Tibial artery (tissue), 4 donors: Measurements from ENCODE around the gene CFAP92.

Experiments
- DNase-seq, 2 donors: peaks; one replicate each; pipeline ENCODE4 v3.0.0-alpha.2; 2019
- H3K27ac ChIP-seq, 2 donors: fragments of 200-600 bp; sonication (generic) in 1 of 2; 1 replicate in 1 of 2; 2 replicates in 1 of 2; pipeline ENCODE4 v1.5.1; 2018 to 2019; ENCODE audit warnings: mild to moderate bottlenecking in 1 of 2
- H3K27me3 ChIP-seq, 2 donors: fragments of 200-600 bp; sonication (generic) in 1 of 2; one replicate each; pipeline versions ENCODE4 v1.5.1 to v1.6.0; 2016 to 2019
- H3K36me3 ChIP-seq, 3 donors: fragments of 200-600 bp; sonication (generic) in 2 of 3; one replicate each; pipeline ENCODE4 v1.5.1; 2016 to 2019; ENCODE audit warnings: mild to moderate bottlenecking in 2 of 3
- H3K4me1 ChIP-seq, 4 donors: fragments of 200-600 bp; sonication (generic) in 2 of 4; 1 replicate in 3 of 4; 2 replicates in 1 of 4; pipeline ENCODE4 v1.5.1; 2016 to 2019
- H3K4me3 ChIP-seq, 2 donors: fragments of 200-600 bp; sonication (generic) in 1 of 2; 1 replicate in 1 of 2; 2 replicates in 1 of 2; pipeline ENCODE4 v1.5.1; 2018 to 2019; ENCODE audit warnings: mild to moderate bottlenecking in 2 of 2
- H3K9me3 ChIP-seq, 3 donors: fragments of 200-600 bp; sonication (generic) in 1 of 3; one replicate each; pipeline ENCODE4 v1.5.1; 2016 to 2019
- CTCF ChIP-seq, 2 experiments: fragments of 200-600 bp in 1 of 2; fragments of 450-650 bp in 1 of 2; IDR thresholded peaks; one replicate each; pipeline ENCODE4 v1.5.1; 2017 to 2019; ENCODE audit warnings: antibody characterized with exemption in 2 of 2, mild to moderate bottlenecking in 1 of 2, moderate library complexity in 1 of 2
- intact Hi-C: fragments of 100-400 bp; cut with DNase I; formaldehyde crosslinking; loops from one replicate; pipeline ENCODE4 v1.15.0; 2023; ENCODE audit warnings: low total_unique reads

CFAP92 gene

GRCh38 chr3:128994173-128994512 lies 267 bp upstream of the CFAP92 start:
- H3K36me3 ChIP-seq, result no peaks in the 10 kb centered on the region
- H3K27me3 ChIP-seq, result no peaks in the 10 kb centered on the region
- no peaks in the 10 kb centered on the region for H3K9me3 ChIP-seq
- H3K27ac ChIP-seq, result no peak overlapping the region
- H3K4me3 ChIP-seq, result peak overlapping the region; percentile 38 to 50
- no peak for TF ChIP-seq CTCF (IDR thresholded peaks at IDR 0.05)
- DNase-seq, result no peak
- peaks cover 0 to 16% (median 14%) of the 10 kb centered on the region in 4 donors for H3K4me1 ChIP-seq
- intact Hi-C loops, result no loop called here

GRCh38 chr3:128992926-128993460 lies 883 bp downstream of the CFAP92 start:
- TF ChIP-seq CTCF (IDR thresholded peaks at IDR 0.05), result no peak
- H3K36me3 ChIP-seq, result no peaks in the 10 kb centered on the region
- no peaks in the 10 kb centered on the region for H3K27me3 ChIP-seq
- peaks cover 0 to 16% (median 14%) of the 10 kb centered on the region in 4 donors for H3K4me1 ChIP-seq
- no peak overlapping the region for H3K27ac ChIP-seq
- H3K9me3 ChIP-seq, result no peaks in the 10 kb centered on the region
- intact Hi-C loops, result no loop called here
- DNase-seq, result no peak
- H3K4me3 ChIP-seq, result peak overlapping the region; percentile 38 to 50

- Histone ChIP-seq H3K9me3 (no peaks in the 10 kb centered on the region), H3K36me3 (no peaks in the 10 kb centered on the region), H3K4me1 (peaks cover 0 to 16% (median 14%) of the 10 kb centered on the region in 4 donors), H3K27ac (no peak overlapping the region), H3K4me3 (no peak overlapping the region), H3K27me3 (no peaks in the 10 kb centered on the region)
- no peak for DNase-seq
- no peak for TF ChIP-seq CTCF (IDR thresholded peaks at IDR 0.05)
- intact Hi-C loops, result no loop called here
Observed at GRCh38 chr3:128991355-128991895, 2.5 kb downstream of the CFAP92 start.

- H3K27me3 ChIP-seq, result no peaks in the 10 kb centered on the region
- no peaks in the 10 kb centered on the region for H3K36me3 ChIP-seq
- intact Hi-C loops, result no loop called here
- H3K27ac ChIP-seq, result no peak overlapping the region
- no peak for DNase-seq
- H3K9me3 ChIP-seq, result no peaks in the 10 kb centered on the region
- TF ChIP-seq CTCF (IDR thresholded peaks at IDR 0.05), result no peak
- no peak overlapping the region for H3K4me3 ChIP-seq
- peaks cover 0 to 3% (median 1%) of the 10 kb centered on the region in 4 donors for H3K4me1 ChIP-seq
Observed at GRCh38 chr3:128988286-128988685, 5.6 kb downstream of the CFAP92 start.

GRCh38 chr3:128987302-128988100 lies 6.4 kb downstream of the CFAP92 start:
- no peak for DNase-seq

More at GRCh38 chr3:128987302-128988100, 6.4 kb downstream of the CFAP92 start:
- H3K36me3 ChIP-seq, result no peaks in the 10 kb centered on the region
- no peak for TF ChIP-seq CTCF (IDR thresholded peaks at IDR 0.05)
- no peaks in the 10 kb centered on the region for H3K9me3 ChIP-seq
- H3K4me1 ChIP-seq, result no peaks in the 10 kb centered on the region
- no peaks in the 10 kb centered on the region for H3K27me3 ChIP-seq
- H3K27ac ChIP-seq, result no peak overlapping the region
- intact Hi-C loops, result no loop called here
- H3K4me3 ChIP-seq, result no peak overlapping the region
